Measurements from ENCODE around the gene GLTP.

DNA sequence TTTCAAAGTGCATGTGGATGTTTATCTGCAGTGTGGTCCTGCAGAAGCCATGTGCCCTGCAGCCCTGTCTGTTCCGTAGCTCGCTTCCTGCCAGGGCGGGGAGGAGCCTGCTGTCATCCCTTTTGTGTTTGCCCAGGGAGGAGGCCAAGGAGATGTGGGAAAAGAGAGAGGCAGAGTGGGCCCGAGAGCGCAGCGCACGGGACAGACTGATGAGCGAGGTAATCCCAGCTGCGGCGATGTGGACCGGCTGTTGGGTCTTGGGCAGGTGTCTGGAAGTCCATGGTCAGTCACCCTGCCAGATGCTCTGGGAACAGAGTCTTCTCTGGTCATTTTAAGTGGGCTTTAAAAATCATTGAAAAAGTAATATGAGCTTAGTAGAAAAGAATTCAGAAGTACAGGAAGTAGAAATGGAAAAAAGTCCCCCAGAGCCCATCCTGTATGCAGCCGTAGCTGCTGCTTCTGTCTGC, 32.5 kb upstream of the GLTP start:
- TF ChIP-seq CTCF (IDR thresholded peaks at IDR 0.05) (no peak), POLR2A (IDR thresholded peaks at IDR 0.05; ENCODE audit: low read length) (no peak), CEBPB (IDR thresholded peaks at IDR 0.05) (no peak), ELK1 (IDR thresholded peaks at IDR 0.05; ENCODE audit: low read depth, low read length) (no peak), ESRRA (IDR thresholded peaks at IDR 0.05; ENCODE audit: borderline replicate concordance, low read length) (no peak), KDM1A (IDR thresholded peaks at IDR 0.05; ENCODE audit: low read depth) (no peak), MAZ (IDR thresholded peaks at IDR 0.05; ENCODE audit: borderline replicate concordance, low read depth, low read length) (no peak), ZFP36 (IDR thresholded peaks at IDR 0.05; ENCODE audit: borderline replicate concordance, partially characterized antibody) (no peak)
- TF ChIP-seq, protein P1, sequence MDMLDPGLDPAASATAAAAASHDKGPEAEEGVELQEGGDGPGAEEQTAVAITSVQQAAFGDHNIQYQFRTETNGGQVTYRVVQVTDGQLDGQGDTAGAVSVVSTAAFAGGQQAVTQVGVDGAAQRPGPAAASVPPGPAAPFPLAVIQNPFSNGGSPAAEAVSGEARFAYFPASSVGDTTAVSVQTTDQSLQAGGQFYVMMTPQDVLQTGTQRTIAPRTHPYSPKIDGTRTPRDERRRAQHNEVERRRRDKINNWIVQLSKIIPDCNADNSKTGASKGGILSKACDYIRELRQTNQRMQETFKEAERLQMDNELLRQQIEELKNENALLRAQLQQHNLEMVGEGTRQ (IDR thresholded peaks at IDR 0.05) = no peak
